Upper lobe of left lung (tissue), 4 donors: Measurements from ENCODE around the gene NACC2.
"Not testable (repeated sequence)": the region's sequence is repeated elsewhere in the genome, so short reads cannot be mapped to it uniquely, and the experiment has no call there.

Experiments
- EP300 ChIP-seq, 4 donors: sonication (generic); formaldehyde crosslinking; IDR thresholded peaks; one replicate each; pipeline ENCODE4 v1.5.1; 2017; ENCODE audit warnings: antibody characterized with exemption in 4 of 4, control low read depth in 2 of 4
- POLR2A ChIP-seq, 4 donors: fragments of 450-650 bp; IDR thresholded peaks; one replicate each; pipeline ENCODE4 v1.5.1; 2016 to 2017; ENCODE audit warnings: antibody characterized with exemption in 4 of 4, mild to moderate bottlenecking in 2 of 4
- POLR2AphosphoS5 ChIP-seq, 2 donors: sonication (generic); formaldehyde crosslinking; IDR thresholded peaks; one replicate each; pipeline ENCODE4 v1.5.1; 2017; ENCODE audit warnings: antibody characterized with exemption in 2 of 2
- TF ChIP-seq, protein P1 (sequence below), 6 experiments: fragments of 450-650 bp in 4 of 6; fragments of 200-600 bp in 2 of 6; sonication (generic) in 2 of 6; IDR thresholded peaks; one replicate each; pipeline ENCODE4 v1.5.1; 2016 to 2019; ENCODE audit warnings: antibody characterized with exemption in 6 of 6

- TF ChIP-seq EP300, POLR2A, POLR2AphosphoS5 (IDR thresholded peaks at IDR 0.05): not testable (repeated sequence)
- TF ChIP-seq, protein P1, sequence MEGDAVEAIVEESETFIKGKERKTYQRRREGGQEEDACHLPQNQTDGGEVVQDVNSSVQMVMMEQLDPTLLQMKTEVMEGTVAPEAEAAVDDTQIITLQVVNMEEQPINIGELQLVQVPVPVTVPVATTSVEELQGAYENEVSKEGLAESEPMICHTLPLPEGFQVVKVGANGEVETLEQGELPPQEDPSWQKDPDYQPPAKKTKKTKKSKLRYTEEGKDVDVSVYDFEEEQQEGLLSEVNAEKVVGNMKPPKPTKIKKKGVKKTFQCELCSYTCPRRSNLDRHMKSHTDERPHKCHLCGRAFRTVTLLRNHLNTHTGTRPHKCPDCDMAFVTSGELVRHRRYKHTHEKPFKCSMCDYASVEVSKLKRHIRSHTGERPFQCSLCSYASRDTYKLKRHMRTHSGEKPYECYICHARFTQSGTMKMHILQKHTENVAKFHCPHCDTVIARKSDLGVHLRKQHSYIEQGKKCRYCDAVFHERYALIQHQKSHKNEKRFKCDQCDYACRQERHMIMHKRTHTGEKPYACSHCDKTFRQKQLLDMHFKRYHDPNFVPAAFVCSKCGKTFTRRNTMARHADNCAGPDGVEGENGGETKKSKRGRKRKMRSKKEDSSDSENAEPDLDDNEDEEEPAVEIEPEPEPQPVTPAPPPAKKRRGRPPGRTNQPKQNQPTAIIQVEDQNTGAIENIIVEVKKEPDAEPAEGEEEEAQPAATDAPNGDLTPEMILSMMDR (IDR thresholded peaks at IDR 0.05): not testable (repeated sequence)
These were observed 6.6 kb upstream of the NACC2 start for GRCh38 chr9:136101615-136102074.
